Memory B cell (primary cell): Measurements from ENCODE around the gene ARHGAP6.
"Not testable (repeated sequence)": the region's sequence is repeated elsewhere in the genome, so short reads cannot be mapped to it uniquely, and the experiment has no call there.

Experiments
- ATAC-seq: fragments of 150-1000 bp; cut with Tn5 transposase; 2 replicates; pipeline ENCODE4 v1.10.0; 2021; ENCODE audit warnings: low read depth, mild to moderate bottlenecking, moderate library complexity
- DNase-seq, 2 donors: peaks; one replicate each; pipeline ENCODE4 v3.0.0; 2022; ENCODE audit warnings: low spot score in 2 of 2
- H3K27ac Mint-ChIP-seq: one replicate; pipeline ENCODE4 v1.8.0; 2022; ENCODE audit warnings: mild to moderate bottlenecking, moderate library complexity, mixed read lengths
- H3K27me3 Mint-ChIP-seq: one replicate; pipeline ENCODE4 v1.8.0; 2022; ENCODE audit warnings: mixed read lengths
- H3K36me3 Mint-ChIP-seq: one replicate; pipeline ENCODE4 v1.8.0; 2022; ENCODE audit warnings: mild to moderate bottlenecking, mixed read lengths
- H3K4me1 Mint-ChIP-seq: one replicate; pipeline ENCODE4 v1.8.0; 2022; ENCODE audit warnings: mixed read lengths
- H3K4me3 Mint-ChIP-seq: one replicate; pipeline ENCODE4 v1.8.0; 2022; ENCODE audit warnings: mild to moderate bottlenecking, moderate library complexity, mixed read lengths
- H3K9me3 Mint-ChIP-seq: one replicate; pipeline ENCODE4 v1.8.0; 2022; ENCODE audit warnings: mixed read lengths

Gene ARHGAP6

GRCh38 chrX:11499076-11500044, 166.4 kb downstream of the ARHGAP6 start:
- Mint-ChIP-seq H3K27ac (no peak overlapping the region), H3K9me3 (no peaks in the 10 kb centered on the region), H3K4me3 (no peak overlapping the region)

DNA sequence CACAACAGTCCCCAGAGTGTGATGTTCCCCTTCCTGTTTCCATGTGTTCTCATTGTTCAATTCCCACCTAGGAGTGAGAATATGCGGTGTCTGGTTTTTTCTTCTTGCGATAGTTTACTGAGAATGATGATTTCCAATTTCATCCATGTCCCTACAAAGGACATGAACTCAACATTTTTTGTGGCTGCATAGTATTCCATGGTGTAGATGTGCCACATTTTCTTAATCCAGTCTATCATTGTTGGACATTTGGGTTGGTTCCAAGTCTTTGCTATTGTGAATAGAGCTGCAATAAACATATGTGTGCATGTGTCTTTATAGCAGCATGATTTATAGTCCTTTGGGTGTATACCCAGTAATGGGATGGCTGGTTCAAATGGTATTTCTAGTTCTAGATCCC, 174.3 kb downstream of the ARHGAP6 start:
- not testable (repeated sequence) for H3K4me3 Mint-ChIP-seq, DNase-seq, H3K9me3 Mint-ChIP-seq, H3K4me1 Mint-ChIP-seq, H3K27ac Mint-ChIP-seq, H3K36me3 Mint-ChIP-seq, ATAC-seq, H3K27me3 Mint-ChIP-seq

More at GRCh38 chrX:11499076-11500044, 166.4 kb downstream of the ARHGAP6 start:
- Mint-ChIP-seq H3K27me3 (no peaks in the 10 kb centered on the region), H3K36me3 (no peaks in the 10 kb centered on the region), H3K4me1 (no peaks in the 10 kb centered on the region)
- DNase-seq (no peak), ATAC-seq (no peak)

DNA sequence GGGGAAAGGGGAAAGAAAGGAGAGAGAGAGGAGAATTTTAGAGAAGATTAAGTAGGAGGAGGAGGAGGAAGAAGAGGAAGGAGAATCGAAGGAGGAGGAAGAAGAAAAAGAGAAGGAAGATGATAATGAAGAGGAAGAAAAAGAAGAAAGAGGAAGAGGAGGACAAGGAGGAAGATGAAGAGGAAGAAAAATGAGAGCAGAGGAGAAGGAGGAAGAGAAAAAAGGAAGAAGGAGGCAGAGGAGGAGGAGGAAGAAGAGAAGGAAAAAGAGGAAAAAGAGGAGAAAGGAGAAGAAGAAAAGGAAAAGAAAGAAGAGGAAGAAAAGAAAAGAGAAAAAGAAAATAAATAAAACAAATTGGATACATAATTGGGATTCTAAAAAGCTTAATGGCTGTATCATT, 181.4 kb downstream of the ARHGAP6 start:
- Mint-ChIP-seq H3K4me3 (no peak overlapping the region), H3K27me3 (peaks cover 10% of the 10 kb centered on the region)
- no peak for ATAC-seq

GRCh38 chrX:11481035-11481434, 184.7 kb downstream of the ARHGAP6 start:
- H3K27ac Mint-ChIP-seq, result no peak overlapping the region
- ATAC-seq (no peak), DNase-seq (no peak)
- H3K4me3 Mint-ChIP-seq, result no peak overlapping the region
- H3K4me1 Mint-ChIP-seq, result peaks cover 2% of the 10 kb centered on the region
- H3K36me3 Mint-ChIP-seq, result no peaks in the 10 kb centered on the region
- H3K9me3 Mint-ChIP-seq, result no peaks in the 10 kb centered on the region
- peaks cover 5% of the 10 kb centered on the region for H3K27me3 Mint-ChIP-seq

More for the DNA sequence above, 181.4 kb downstream of the ARHGAP6 start:
- Mint-ChIP-seq H3K36me3 (no peaks in the 10 kb centered on the region), H3K27ac (no peak overlapping the region), H3K9me3 (no peaks in the 10 kb centered on the region), H3K4me1 (peaks cover 6% of the 10 kb centered on the region)
- no peak for DNase-seq

DNA sequence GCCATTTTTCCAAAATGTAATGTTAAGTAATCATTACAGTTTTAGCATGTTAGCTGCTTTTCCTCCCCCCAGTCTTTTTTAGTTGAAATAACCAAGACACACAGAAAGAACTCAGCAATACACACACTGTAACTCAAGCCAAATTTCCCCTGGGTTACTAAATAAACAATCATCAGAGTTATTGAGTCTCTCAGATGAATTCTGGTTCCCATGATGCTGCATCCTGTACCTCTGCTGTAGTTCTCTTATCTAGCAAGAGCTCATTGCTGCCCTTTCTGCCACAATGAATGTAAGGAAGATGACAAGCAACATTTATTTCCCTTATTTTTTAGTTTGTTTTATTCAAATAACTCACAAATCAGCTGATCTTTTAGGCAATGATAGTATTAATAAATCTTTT, 185.1 kb downstream of the ARHGAP6 start:
- Mint-ChIP-seq H3K4me3 (no peak overlapping the region), H3K4me1 (peaks cover 2% of the 10 kb centered on the region), H3K27ac (no peak overlapping the region), H3K9me3 (no peaks in the 10 kb centered on the region), H3K27me3 (peaks cover 5% of the 10 kb centered on the region), H3K36me3 (no peaks in the 10 kb centered on the region)
- ATAC-seq (no peak), DNase-seq (no peak)

GRCh38 chrX:11478911-11479310, 186.8 kb downstream of the ARHGAP6 start:
- DNase-seq (no peak), ATAC-seq (no peak)
- Mint-ChIP-seq H3K4me1 (peaks cover 2% of the 10 kb centered on the region), H3K27me3 (peaks cover 5% of the 10 kb centered on the region), H3K4me3 (no peak overlapping the region), H3K36me3 (no peaks in the 10 kb centered on the region), H3K27ac (no peak overlapping the region), H3K9me3 (no peaks in the 10 kb centered on the region)

DNA sequence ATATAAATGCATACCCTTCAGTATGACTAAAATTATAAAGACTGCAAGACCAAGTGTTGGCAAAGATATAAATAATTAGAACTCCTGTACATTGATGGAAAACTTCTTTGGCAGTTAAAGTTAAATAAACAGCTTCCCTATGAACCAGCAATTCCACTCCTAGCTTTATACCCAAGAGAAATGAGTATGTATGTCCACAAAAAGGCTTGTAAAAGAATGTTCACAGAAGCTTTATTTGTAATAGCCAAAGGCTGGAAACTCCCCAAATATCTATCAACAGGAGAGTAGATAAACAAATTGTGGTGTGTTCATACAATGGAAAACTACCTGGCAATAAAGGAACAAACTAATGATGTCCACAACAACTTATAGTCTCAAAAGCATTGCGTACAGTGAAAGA, 187.7 kb downstream of the ARHGAP6 start:
- ATAC-seq, result no peak
- Mint-ChIP-seq H3K27ac (no peak overlapping the region), H3K9me3 (no peaks in the 10 kb centered on the region), H3K4me3 (no peak overlapping the region), H3K4me1 (no peaks in the 10 kb centered on the region), H3K36me3 (no peaks in the 10 kb centered on the region), H3K27me3 (peaks cover 2% of the 10 kb centered on the region)
- no peak for DNase-seq

DNA sequence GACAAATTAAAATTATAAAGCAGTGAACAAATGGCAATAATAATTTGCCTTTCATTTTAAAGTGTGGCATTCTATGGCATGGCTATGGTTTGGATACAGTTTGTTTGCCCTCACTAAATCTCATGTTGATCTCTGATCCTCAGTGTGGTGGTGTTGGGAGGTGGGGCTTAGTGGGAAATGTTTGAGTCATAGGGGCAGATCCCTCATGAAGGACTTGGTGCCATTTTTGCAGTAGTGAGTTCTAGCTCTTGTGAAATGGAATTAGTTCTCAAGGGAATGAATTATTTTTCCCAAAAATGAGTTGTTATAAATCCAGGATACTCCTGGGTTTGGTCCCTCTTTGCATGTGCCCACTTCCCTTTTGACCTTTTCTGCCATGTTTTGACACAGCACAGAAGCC, 191.1 kb downstream of the ARHGAP6 start:
- no peak overlapping the region for H3K27ac Mint-ChIP-seq
- no peaks in the 10 kb centered on the region for H3K27me3 Mint-ChIP-seq
- no peaks in the 10 kb centered on the region for H3K4me1 Mint-ChIP-seq
- H3K9me3 Mint-ChIP-seq, result no peaks in the 10 kb centered on the region
- no peaks in the 10 kb centered on the region for H3K36me3 Mint-ChIP-seq
- ATAC-seq (no peak), DNase-seq (no peak)
- no peak overlapping the region for H3K4me3 Mint-ChIP-seq

GRCh38 chrX:11474021-11474420, 191.7 kb downstream of the ARHGAP6 start:
- H3K36me3 Mint-ChIP-seq, result no peaks in the 10 kb centered on the region
- no peak overlapping the region for H3K4me3 Mint-ChIP-seq
- no peak overlapping the region for H3K27ac Mint-ChIP-seq
- no peaks in the 10 kb centered on the region for H3K4me1 Mint-ChIP-seq
- no peaks in the 10 kb centered on the region for H3K27me3 Mint-ChIP-seq
- ATAC-seq, result no peak
- no peaks in the 10 kb centered on the region for H3K9me3 Mint-ChIP-seq
- DNase-seq, result no peak

GRCh38 chrX:11472879-11473278, 192.8 kb downstream of the ARHGAP6 start:
- no peak overlapping the region for H3K4me3 Mint-ChIP-seq
- no peaks in the 10 kb centered on the region for H3K9me3 Mint-ChIP-seq
- H3K27me3 Mint-ChIP-seq, result no peaks in the 10 kb centered on the region
- DNase-seq (no peak), ATAC-seq (no peak)
- no peaks in the 10 kb centered on the region for H3K4me1 Mint-ChIP-seq
- H3K36me3 Mint-ChIP-seq, result no peaks in the 10 kb centered on the region
- no peak overlapping the region for H3K27ac Mint-ChIP-seq

- no peak for DNase-seq
- Mint-ChIP-seq H3K27me3 (peaks cover under 1% of the 10 kb centered on the region), H3K9me3 (no peaks in the 10 kb centered on the region), H3K4me3 (no peak overlapping the region), H3K27ac (no peak overlapping the region), H3K36me3 (no peaks in the 10 kb centered on the region), H3K4me1 (no peaks in the 10 kb centered on the region)
- no peak for ATAC-seq
Measured at GRCh38 chrX:11472381-11472780, 193.3 kb downstream of the ARHGAP6 start.

DNA sequence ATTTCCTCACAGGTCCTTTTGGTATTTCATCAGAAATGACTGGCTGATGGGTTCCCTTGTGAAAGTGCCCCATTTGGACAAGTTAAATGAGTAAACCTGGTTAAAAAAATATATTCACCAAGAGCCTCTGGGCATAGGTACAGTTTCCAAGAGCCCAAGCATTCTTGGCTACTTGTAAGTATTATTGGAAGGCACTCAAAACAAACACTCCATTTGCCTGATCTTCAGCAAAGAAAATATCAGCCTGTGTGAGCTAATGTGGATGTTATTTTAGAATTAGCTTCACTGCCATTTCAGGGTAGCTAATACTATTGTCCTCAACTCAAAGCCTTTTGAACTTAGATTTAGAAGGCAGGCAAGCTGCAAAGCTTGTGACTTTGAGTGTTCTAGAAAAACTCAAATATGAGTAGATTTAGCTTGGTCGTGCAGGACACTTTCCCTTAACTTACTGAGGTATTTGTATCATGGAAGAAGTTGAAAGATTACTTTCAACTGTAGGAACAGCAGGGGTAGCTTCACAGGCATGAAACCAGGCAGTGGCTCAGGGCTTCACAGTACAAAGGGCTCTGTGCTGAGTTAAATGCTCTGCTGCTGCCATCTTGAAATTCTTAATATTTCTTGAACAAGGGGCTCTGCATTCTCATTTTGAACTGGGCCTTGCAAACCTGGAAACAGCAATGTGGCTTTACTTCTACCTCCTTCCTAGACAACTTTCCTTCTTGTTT, 195.3 kb downstream of the ARHGAP6 start:
- H3K4me1 Mint-ChIP-seq, result no peaks in the 10 kb centered on the region
- H3K27me3 Mint-ChIP-seq, result peaks cover 1% of the 10 kb centered on the region
- ATAC-seq, result no peak
- H3K36me3 Mint-ChIP-seq, result no peaks in the 10 kb centered on the region
- H3K9me3 Mint-ChIP-seq, result no peaks in the 10 kb centered on the region
- DNase-seq, result no peak
- H3K4me3 Mint-ChIP-seq, result no peak overlapping the region
- H3K27ac Mint-ChIP-seq, result no peak overlapping the region

DNA sequence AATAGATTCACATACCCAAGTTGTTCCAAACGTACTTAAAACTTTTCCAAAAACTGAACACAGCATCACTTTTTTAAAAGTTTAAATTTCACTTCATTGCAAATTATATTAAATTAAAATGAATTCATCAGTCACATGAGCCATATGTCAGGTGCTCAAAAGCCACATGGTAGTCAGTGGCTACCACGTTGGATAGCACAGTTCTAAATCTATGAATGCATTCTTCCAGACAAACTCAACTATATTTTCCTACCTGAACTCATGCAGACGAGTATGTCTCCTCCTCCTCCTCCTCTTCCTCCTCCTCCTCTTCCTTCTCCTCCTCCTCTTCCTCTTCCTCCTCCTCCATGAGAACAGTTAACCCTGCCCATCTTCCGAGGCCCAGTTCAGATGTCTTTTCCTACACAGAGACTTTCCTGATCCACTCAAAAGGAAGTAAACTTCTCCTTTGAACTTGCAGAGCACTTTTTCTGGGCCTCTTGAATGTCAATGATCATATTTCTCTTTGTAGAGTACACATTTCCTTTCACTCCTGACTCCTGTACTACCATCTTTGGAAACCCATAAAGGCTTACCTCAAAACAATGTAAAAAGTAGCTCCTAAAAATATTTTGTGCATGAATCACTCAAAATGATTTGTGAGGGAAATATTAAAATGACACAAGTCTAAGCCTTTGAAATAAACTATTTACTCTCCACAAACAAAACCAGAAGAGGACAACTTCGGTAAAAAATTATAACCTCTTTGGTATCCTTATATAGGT, 199.9 kb downstream of the ARHGAP6 start:
- H3K9me3 Mint-ChIP-seq, result no peaks in the 10 kb centered on the region
- H3K36me3 Mint-ChIP-seq, result no peaks in the 10 kb centered on the region
- no peak overlapping the region for H3K4me3 Mint-ChIP-seq
- DNase-seq, result no peak
- no peak for ATAC-seq
- no peaks in the 10 kb centered on the region for H3K4me1 Mint-ChIP-seq
- no peak overlapping the region for H3K27ac Mint-ChIP-seq
- H3K27me3 Mint-ChIP-seq, result peaks cover 3% of the 10 kb centered on the region
